CD14-positive monocyte (primary cell): ENCODE results near the gene NRG3. TPM values are rescaled to one million over a fixed set of nuclear protein-coding genes. Genes with fewer than 3 reads are reported as not detected.

ENCODE experiments used
- DNase-seq, 3 donors: peaks; one replicate each; pipeline ENCODE4 v3.0.0-alpha.2; 2011 to 2022
- H2AFZ ChIP-seq: 2 replicates; pipeline ENCODE4 v1.6.0; 2012; ENCODE audit warnings: mild to moderate bottlenecking, low read depth, low read length, inconsistent platforms; ENCODE audit not compliant: insufficient read depth, poor library complexity, severe bottlenecking
- H3K27ac ChIP-seq, 2 donors: 1 replicate in 1 of 2; 2 replicates in 1 of 2; pipeline ENCODE4 v1.5.1; 2012 to 2013; ENCODE audit warnings: low read length in 2 of 2, control low read depth in 1 of 2, inconsistent platforms in 1 of 2, low read depth in 1 of 2, mild to moderate bottlenecking in 1 of 2
- H3K27me3 ChIP-seq, 2 donors: one replicate each; pipeline versions ENCODE4 v1.6.0 to v1.6.1; 2011 to 2013; ENCODE audit warnings: low read length in 2 of 2; ENCODE audit not compliant: control insufficient read depth in 2 of 2, insufficient read depth in 2 of 2
- H3K36me3 ChIP-seq, 2 donors: replicated peaks in 1 of 2; 1 replicate in 1 of 2; 2 replicates in 1 of 2; pipeline versions ENCODE4 v1.5.1 to v1.6.1; 2012 to 2013; ENCODE audit warnings: low read length in 2 of 2, control low read depth in 1 of 2, inconsistent platforms in 1 of 2, mild to moderate bottlenecking in 1 of 2; ENCODE audit not compliant: insufficient read depth in 2 of 2, control insufficient read depth in 1 of 2
- H3K4me1 ChIP-seq, 2 donors: 1 replicate in 1 of 2; 2 replicates in 1 of 2; pipeline versions ENCODE4 v1.5.1 to v1.6.1; 2012 to 2013; ENCODE audit warnings: low read length in 2 of 2, control low read depth in 1 of 2, inconsistent platforms in 1 of 2, mild to moderate bottlenecking in 1 of 2, moderate library complexity in 1 of 2; ENCODE audit not compliant: insufficient read depth in 2 of 2, control insufficient read depth in 1 of 2
- H3K4me2 ChIP-seq: replicated peaks from 2 replicates; pipeline ENCODE3; 2012; ENCODE audit warnings: low read length, moderate library complexity, mild to moderate bottlenecking; ENCODE audit not compliant: poor library complexity, severe bottlenecking; ENCODE audit errors: extremely low read depth
- H3K4me3 ChIP-seq, 3 experiments: fragments of 200-600 bp in 1 of 3; sonication (generic) in 1 of 3; replicated peaks in 1 of 3; 1 replicate in 2 of 3; 2 replicates in 1 of 3; pipeline ENCODE4 v1.5.1; 2011 to 2013; ENCODE audit warnings: low read length in 3 of 3, mild to moderate bottlenecking in 3 of 3, control low read depth in 2 of 3, low read depth in 2 of 3, inconsistent platforms in 1 of 3, moderate library complexity in 1 of 3
- H3K79me2 ChIP-seq: 2 replicates; pipeline ENCODE4 v1.6.0; 2012; ENCODE audit warnings: mild to moderate bottlenecking, control low read depth, inconsistent platforms, low read length, moderate library complexity; ENCODE audit not compliant: insufficient read depth
- H3K9ac ChIP-seq: 2 replicates; pipeline ENCODE4 v1.6.0; 2017; ENCODE audit warnings: low read length, mild to moderate bottlenecking; ENCODE audit not compliant: insufficient read depth, poor library complexity, severe bottlenecking
- H3K9me3 ChIP-seq, 2 donors: replicated peaks in 1 of 2; 1 replicate in 1 of 2; 2 replicates in 1 of 2; pipeline versions ENCODE4 v1.5.1 to v1.6.1; 2012 to 2013; ENCODE audit warnings: low read length in 2 of 2, control low read depth in 1 of 2; ENCODE audit not compliant: control insufficient read depth in 1 of 2, insufficient read depth in 1 of 2
- H4K20me1 ChIP-seq: 2 replicates; pipeline ENCODE4 v1.6.0; 2012; ENCODE audit warnings: mild to moderate bottlenecking, low read length, control low read depth, moderate library complexity; ENCODE audit not compliant: insufficient read depth
- H3K27ac Mint-ChIP-seq, 7 donors: one replicate each; pipeline ENCODE4 v1.8.0; 2020; ENCODE audit warnings: mild to moderate bottlenecking in 7 of 7, mixed read lengths in 7 of 7, moderate library complexity in 6 of 7, inconsistent platforms in 2 of 7
- H3K27me3 Mint-ChIP-seq, 3 donors: one replicate each; pipeline ENCODE4 v1.8.0; 2021 to 2022; ENCODE audit warnings: low read depth in 3 of 3, mild to moderate bottlenecking in 3 of 3, mixed read lengths in 3 of 3, moderate library complexity in 3 of 3, inconsistent platforms in 1 of 3
- H3K36me3 Mint-ChIP-seq, 2 donors: one replicate each; pipeline ENCODE4 v1.8.0; 2020; ENCODE audit warnings: mixed read lengths in 2 of 2, inconsistent platforms in 1 of 2, mild to moderate bottlenecking in 1 of 2
- H3K4me1 Mint-ChIP-seq: one replicate; pipeline ENCODE4 v1.8.0; 2020; ENCODE audit warnings: mild to moderate bottlenecking, mixed read lengths
- H3K4me3 Mint-ChIP-seq, 2 donors: one replicate each; pipeline ENCODE4 v1.8.0; 2020; ENCODE audit warnings: mild to moderate bottlenecking in 2 of 2, mixed read lengths in 2 of 2, moderate library complexity in 1 of 2
- H3K9me3 Mint-ChIP-seq, 7 donors: one replicate each; pipeline ENCODE4 v1.8.0; 2020 to 2022; ENCODE audit warnings: mixed read lengths in 7 of 7, mild to moderate bottlenecking in 6 of 7, moderate library complexity in 6 of 7, inconsistent platforms in 2 of 7
- CTCF ChIP-seq: fragments of 200-600 bp; IDR thresholded peaks from one replicate; pipeline ENCODE4 v1.8.0; 2022; ENCODE audit warnings: antibody characterized with exemption, mild to moderate bottlenecking
- WGBS: methylation state at CpG from one replicate; pipeline ENCODE4 v1.1.5; 2013; ENCODE audit warnings: missing lambda C conversion rate; ENCODE audit not compliant: insufficient coverage; 5-methylcytosine and 5-hydroxymethylcytosine counted together
- intact Hi-C, 2 donors: fragments of 100-400 bp; cut with micrococcal nuclease; formaldehyde crosslinking; loops; one replicate each; pipeline versions ENCODE4 v1.15.0 to v1.15.1; 2023
- polyA plus RNA-seq, 3 donors: library from polyadenylated mRNA; depleted of rRNA in 1 of 3; unstranded in 2 of 3; stranded (reverse) in 1 of 3; fragments of 300-500 nt in 2 of 3; fragments of >200 nt in 1 of 3; fragmentation: Illumina TruSeq in 2 of 3; gene quantifications; 1 replicate in 2 of 3; 2 replicates in 1 of 3; pipeline ENCODE4 v1.2.3, GENCODE V29; 2012 to 2021

NRG3 gene
- polyA plus RNA-seq, 3 donors, result not detected

- intact Hi-C loops, result no loop called here
- H4K20me1 ChIP-seq, result no peaks in the 10 kb centered on the region
- no peak overlapping the region for H3K4me3 ChIP-seq
- H3K9ac ChIP-seq, result no peak overlapping the region
- Mint-ChIP-seq H3K4me1 (no peaks in the 10 kb centered on the region), H3K36me3 (no peaks in the 10 kb centered on the region), H3K9me3 (peaks cover 0 to 3% (median 0%) of the 10 kb centered on the region in 7 donors), H3K27ac (no peak overlapping the region), H3K27me3 (no peaks in the 10 kb centered on the region), H3K4me3 (no peak overlapping the region)
- DNase-seq, result no peak
- H3K27ac ChIP-seq, result no peak overlapping the region
- no peak for TF ChIP-seq CTCF
- no peak overlapping the region for H3K4me2 ChIP-seq
- H2AFZ ChIP-seq, result no peak overlapping the region
- H3K9me3 ChIP-seq, result no peaks in the 10 kb centered on the region
- no peaks in the 10 kb centered on the region for H3K4me1 ChIP-seq
- H3K79me2 ChIP-seq, result no peaks in the 10 kb centered on the region
- WGBS, result no CpG with 5 or more reads among the region's 4 CpGs
- no peaks in the 10 kb centered on the region for H3K36me3 ChIP-seq
- no peaks in the 10 kb centered on the region for H3K27me3 ChIP-seq
These were observed 1047.1 kb downstream of the NRG3 start for GRCh38 chr10:82922046-82922445.

GRCh38 chr10:82922755-82923154, 1047.8 kb downstream of the NRG3 start:
- TF ChIP-seq CTCF, result no peak
- no peaks in the 10 kb centered on the region for H3K79me2 ChIP-seq
- intact Hi-C loops, result no loop called here
- H4K20me1 ChIP-seq, result no peaks in the 10 kb centered on the region
- H3K4me2 ChIP-seq, result no peak overlapping the region
- H3K4me3 ChIP-seq, result no peak overlapping the region
- H3K9me3 ChIP-seq, result no peaks in the 10 kb centered on the region
- Mint-ChIP-seq H3K27me3 (no peaks in the 10 kb centered on the region), H3K4me1 (no peaks in the 10 kb centered on the region), H3K27ac (no peak overlapping the region), H3K36me3 (no peaks in the 10 kb centered on the region), H3K9me3 (peaks cover 0 to 3% (median 0%) of the 10 kb centered on the region in 7 donors), H3K4me3 (no peak overlapping the region)
- H3K36me3 ChIP-seq, result no peaks in the 10 kb centered on the region
- no peak overlapping the region for H2AFZ ChIP-seq
- H3K9ac ChIP-seq, result no peak overlapping the region
- 71% methylated on average over 1 of the region's 2 CpGs for WGBS
- no peak overlapping the region for H3K27ac ChIP-seq
- no peak for DNase-seq
- H3K27me3 ChIP-seq, result no peaks in the 10 kb centered on the region
- H3K4me1 ChIP-seq, result no peaks in the 10 kb centered on the region
